Transverse colon (tissue), 4 donors: Measurements from ENCODE around the gene CMBL.

Experiments
- CTCF ChIP-seq, 5 experiments: fragments of 200-600 bp in 3 of 5; fragments of 450-650 bp in 2 of 5; sonication (generic) in 3 of 5; IDR thresholded peaks; 1 replicate in 2 of 5; 2 replicates in 3 of 5; pipeline ENCODE4 v1.5.1; 2016 to 2017; ENCODE audit warnings: antibody characterized with exemption in 5 of 5, inconsistent platforms in 3 of 5, mild to moderate bottlenecking in 2 of 5, moderate library complexity in 1 of 5
- POLR2AphosphoS5 ChIP-seq, 3 donors: sonication (generic); formaldehyde crosslinking; IDR thresholded peaks; one replicate each; pipeline ENCODE4 v1.6.1; 2016; ENCODE audit warnings: antibody characterized with exemption in 3 of 3

GRCh38 chr5:10232386-10232785, 75.3 kb downstream of the CMBL start:
- no peak for TF ChIP-seq CTCF (IDR thresholded peaks at IDR 0.05)
- no peak for TF ChIP-seq POLR2AphosphoS5 (IDR thresholded peaks at IDR 0.05)
